GM12875 (cell line): ENCODE data around the gene SYNJ2.

Source experiments
- H3K4me3 ChIP-seq: one replicate; pipeline ENCODE4 v1.5.1; 2011; ENCODE audit warnings: low read depth, low read length, control low read depth
- TF ChIP-seq, protein P1 (sequence below): IDR thresholded peaks from 2 replicates; pipeline ENCODE4 v1.5.1; 2011; ENCODE audit warnings: low read depth, mild to moderate bottlenecking, control low read depth, inconsistent platforms, low read length, moderate library complexity, borderline replicate concordance; ENCODE audit not compliant: insufficient read depth

The SYNJ2 gene

GRCh38 chr6:158095031-158095430 lies 113.4 kb downstream of the SYNJ2 start:
- TF ChIP-seq, protein P1, sequence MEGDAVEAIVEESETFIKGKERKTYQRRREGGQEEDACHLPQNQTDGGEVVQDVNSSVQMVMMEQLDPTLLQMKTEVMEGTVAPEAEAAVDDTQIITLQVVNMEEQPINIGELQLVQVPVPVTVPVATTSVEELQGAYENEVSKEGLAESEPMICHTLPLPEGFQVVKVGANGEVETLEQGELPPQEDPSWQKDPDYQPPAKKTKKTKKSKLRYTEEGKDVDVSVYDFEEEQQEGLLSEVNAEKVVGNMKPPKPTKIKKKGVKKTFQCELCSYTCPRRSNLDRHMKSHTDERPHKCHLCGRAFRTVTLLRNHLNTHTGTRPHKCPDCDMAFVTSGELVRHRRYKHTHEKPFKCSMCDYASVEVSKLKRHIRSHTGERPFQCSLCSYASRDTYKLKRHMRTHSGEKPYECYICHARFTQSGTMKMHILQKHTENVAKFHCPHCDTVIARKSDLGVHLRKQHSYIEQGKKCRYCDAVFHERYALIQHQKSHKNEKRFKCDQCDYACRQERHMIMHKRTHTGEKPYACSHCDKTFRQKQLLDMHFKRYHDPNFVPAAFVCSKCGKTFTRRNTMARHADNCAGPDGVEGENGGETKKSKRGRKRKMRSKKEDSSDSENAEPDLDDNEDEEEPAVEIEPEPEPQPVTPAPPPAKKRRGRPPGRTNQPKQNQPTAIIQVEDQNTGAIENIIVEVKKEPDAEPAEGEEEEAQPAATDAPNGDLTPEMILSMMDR, result no peak
- no peak overlapping the region for H3K4me3 ChIP-seq

DNA sequence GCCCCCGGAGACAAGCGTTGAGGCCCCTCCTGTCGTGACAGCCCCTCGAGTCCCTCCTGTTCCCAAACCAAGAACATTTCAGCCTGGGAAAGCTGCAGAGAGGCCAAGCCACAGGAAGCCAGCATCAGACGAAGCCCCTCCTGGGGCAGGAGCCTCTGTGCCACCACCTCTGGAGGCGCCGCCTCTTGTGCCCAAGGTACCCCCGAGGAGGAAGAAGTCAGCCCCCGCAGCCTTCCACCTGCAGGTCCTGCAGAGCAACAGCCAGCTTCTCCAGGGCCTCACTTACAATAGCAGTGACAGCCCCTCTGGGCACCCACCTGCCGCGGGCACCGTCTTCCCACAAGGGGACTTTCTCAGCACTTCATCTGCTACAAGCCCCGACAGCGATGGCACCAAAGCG lies 114.0 kb downstream of the SYNJ2 start:
- H3K4me3 ChIP-seq, result no peak overlapping the region
- TF ChIP-seq, protein P1, result no peak

GRCh38 chr6:158103228-158103627 lies 121.6 kb downstream of the SYNJ2 start:
- TF ChIP-seq, protein P1, result no peak
- H3K4me3 ChIP-seq, result no peak overlapping the region

DNA sequence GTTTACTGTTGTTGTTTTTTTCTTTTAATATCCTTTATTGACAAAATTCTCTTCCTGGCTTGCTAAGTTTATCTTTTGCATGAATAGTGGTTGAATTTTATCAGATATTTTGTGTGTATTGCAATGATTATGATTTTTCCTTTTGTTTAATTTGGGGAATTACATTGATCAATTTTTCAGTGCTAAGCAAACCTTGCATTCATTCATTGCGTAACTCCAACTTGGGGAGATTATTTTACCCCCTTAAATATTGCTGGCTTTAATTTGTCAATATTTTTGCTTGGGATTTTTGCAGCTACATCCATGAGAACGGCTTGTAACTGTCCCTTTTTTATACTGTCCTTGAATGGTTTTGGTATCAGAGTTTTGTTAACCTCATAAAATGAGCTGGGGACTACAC lies 123.0 kb downstream of the SYNJ2 start:
- TF ChIP-seq, protein P1, result no peak
- H3K4me3 ChIP-seq, result no peak overlapping the region

- TF ChIP-seq, protein P1, result no peak
- H3K4me3 ChIP-seq, result no peak overlapping the region
Observed at GRCh38 chr6:158109748-158110147, 128.1 kb downstream of the SYNJ2 start.

- no peak overlapping the region for H3K4me3 ChIP-seq
- TF ChIP-seq, protein P1, result no peak
Observed at GRCh38 chr6:158110986-158111385, 129.3 kb downstream of the SYNJ2 start.

- TF ChIP-seq, protein P1, result no peak
- no peak overlapping the region for H3K4me3 ChIP-seq
Observed at GRCh38 chr6:158111987-158112386, 130.3 kb downstream of the SYNJ2 start.
